ENCODE data around the gene SPOCK2.

The SPOCK2 gene

GRCh38 chr10:72026278-72027111 lies 61.9 kb downstream of the SPOCK2 start:
- no peak for DNase-seq

- no peak for DNase-seq
Observed at GRCh38 chr10:72025832-72026231, 62.5 kb downstream of the SPOCK2 start.

- DNase-seq: no peak
Observed at GRCh38 chr10:72025400-72025799, 63.0 kb downstream of the SPOCK2 start.

- no peak for DNase-seq
Observed at GRCh38 chr10:72024596-72024995, 63.8 kb downstream of the SPOCK2 start.

GRCh38 chr10:72022228-72022627 lies 66.1 kb downstream of the SPOCK2 start:
- no peak for DNase-seq

GRCh38 chr10:72020914-72021809 lies 67.2 kb downstream of the SPOCK2 start:
- no peak for DNase-seq

GRCh38 chr10:72019085-72019876 lies 69.1 kb downstream of the SPOCK2 start:
- no peak for DNase-seq

- DNase-seq: no peak
Observed at GRCh38 chr10:72016608-72017300, 71.6 kb downstream of the SPOCK2 start.

- no peak for DNase-seq
Observed at GRCh38 chr10:72015841-72016240, 72.5 kb downstream of the SPOCK2 start.

GRCh38 chr10:72014785-72015480 lies 73.4 kb downstream of the SPOCK2 start:
- DNase-seq: no peak

- no peak for DNase-seq
Observed at GRCh38 chr10:72014197-72014596, 74.2 kb downstream of the SPOCK2 start.

GRCh38 chr10:72013202-72013945 lies 75.0 kb downstream of the SPOCK2 start:
- no peak for DNase-seq

- DNase-seq: no peak
Observed at GRCh38 chr10:72012796-72013195, 75.6 kb downstream of the SPOCK2 start.

GRCh38 chr10:72011976-72012512 lies 76.3 kb downstream of the SPOCK2 start:
- no peak for DNase-seq

- DNase-seq: no peak
Observed at GRCh38 chr10:72011468-72011867, 76.9 kb downstream of the SPOCK2 start.

GRCh38 chr10:72011016-72011415 lies 77.3 kb downstream of the SPOCK2 start:
- DNase-seq: no peak

GRCh38 chr10:72010234-72010973 lies 77.9 kb downstream of the SPOCK2 start:
- no peak for DNase-seq

- DNase-seq: no peak
Observed at GRCh38 chr10:72009425-72010081, 78.8 kb downstream of the SPOCK2 start.

- no peak for DNase-seq
Observed at GRCh38 chr10:72009051-72009424, 79.3 kb downstream of the SPOCK2 start.
